Ishikawa (cell line): ENCODE measurements around the gene NLGN1.

Experiments
- CEBPB ChIP-seq: IDR thresholded peaks from 2 replicates; pipeline ENCODE4 v1.6.1; 2012
- EP300 ChIP-seq: IDR thresholded peaks from 2 replicates; pipeline ENCODE4 v1.6.1; 2012; ENCODE audit warnings: borderline replicate concordance
- MAX ChIP-seq: IDR thresholded peaks from 2 replicates; pipeline ENCODE4 v1.6.1; 2012
- NFIC ChIP-seq: IDR thresholded peaks from 2 replicates; pipeline ENCODE4 v1.6.1; 2012
- TF ChIP-seq, protein P1 (sequence below): IDR thresholded peaks from 2 replicates; pipeline ENCODE4 v1.6.1; 2012; ENCODE audit warnings: low read depth, mild to moderate bottlenecking
- TF ChIP-seq, protein P2 (sequence below): IDR thresholded peaks from 2 replicates; pipeline ENCODE4 v1.6.1; 2012

DNA sequence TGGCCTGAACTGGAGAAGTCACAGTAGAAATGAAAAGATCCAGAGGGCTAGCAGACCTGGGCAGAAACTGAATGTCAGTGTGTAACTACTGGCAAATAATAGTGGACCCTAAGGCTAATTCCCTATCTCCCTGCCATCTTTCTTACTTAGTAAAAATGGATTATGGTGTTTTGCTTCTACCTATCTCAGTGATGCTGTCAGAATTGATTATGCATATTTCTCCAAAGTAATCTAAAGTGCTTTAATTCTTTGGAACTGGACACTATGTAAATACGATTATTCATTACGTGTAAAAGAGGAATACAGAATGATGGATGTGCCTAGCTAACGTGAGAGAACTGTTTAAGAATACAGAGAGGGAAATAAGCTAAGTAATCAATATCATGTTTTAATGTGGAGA lies 651.9 kb downstream of the NLGN1 start:
- TF ChIP-seq NFIC: no peak
- no peak for TF ChIP-seq EP300
- TF ChIP-seq, protein P1, sequence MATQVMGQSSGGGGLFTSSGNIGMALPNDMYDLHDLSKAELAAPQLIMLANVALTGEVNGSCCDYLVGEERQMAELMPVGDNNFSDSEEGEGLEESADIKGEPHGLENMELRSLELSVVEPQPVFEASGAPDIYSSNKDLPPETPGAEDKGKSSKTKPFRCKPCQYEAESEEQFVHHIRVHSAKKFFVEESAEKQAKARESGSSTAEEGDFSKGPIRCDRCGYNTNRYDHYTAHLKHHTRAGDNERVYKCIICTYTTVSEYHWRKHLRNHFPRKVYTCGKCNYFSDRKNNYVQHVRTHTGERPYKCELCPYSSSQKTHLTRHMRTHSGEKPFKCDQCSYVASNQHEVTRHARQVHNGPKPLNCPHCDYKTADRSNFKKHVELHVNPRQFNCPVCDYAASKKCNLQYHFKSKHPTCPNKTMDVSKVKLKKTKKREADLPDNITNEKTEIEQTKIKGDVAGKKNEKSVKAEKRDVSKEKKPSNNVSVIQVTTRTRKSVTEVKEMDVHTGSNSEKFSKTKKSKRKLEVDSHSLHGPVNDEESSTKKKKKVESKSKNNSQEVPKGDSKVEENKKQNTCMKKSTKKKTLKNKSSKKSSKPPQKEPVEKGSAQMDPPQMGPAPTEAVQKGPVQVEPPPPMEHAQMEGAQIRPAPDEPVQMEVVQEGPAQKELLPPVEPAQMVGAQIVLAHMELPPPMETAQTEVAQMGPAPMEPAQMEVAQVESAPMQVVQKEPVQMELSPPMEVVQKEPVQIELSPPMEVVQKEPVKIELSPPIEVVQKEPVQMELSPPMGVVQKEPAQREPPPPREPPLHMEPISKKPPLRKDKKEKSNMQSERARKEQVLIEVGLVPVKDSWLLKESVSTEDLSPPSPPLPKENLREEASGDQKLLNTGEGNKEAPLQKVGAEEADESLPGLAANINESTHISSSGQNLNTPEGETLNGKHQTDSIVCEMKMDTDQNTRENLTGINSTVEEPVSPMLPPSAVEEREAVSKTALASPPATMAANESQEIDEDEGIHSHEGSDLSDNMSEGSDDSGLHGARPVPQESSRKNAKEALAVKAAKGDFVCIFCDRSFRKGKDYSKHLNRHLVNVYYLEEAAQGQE: no peak
- TF ChIP-seq MAX: no peak
- TF ChIP-seq, protein P2, sequence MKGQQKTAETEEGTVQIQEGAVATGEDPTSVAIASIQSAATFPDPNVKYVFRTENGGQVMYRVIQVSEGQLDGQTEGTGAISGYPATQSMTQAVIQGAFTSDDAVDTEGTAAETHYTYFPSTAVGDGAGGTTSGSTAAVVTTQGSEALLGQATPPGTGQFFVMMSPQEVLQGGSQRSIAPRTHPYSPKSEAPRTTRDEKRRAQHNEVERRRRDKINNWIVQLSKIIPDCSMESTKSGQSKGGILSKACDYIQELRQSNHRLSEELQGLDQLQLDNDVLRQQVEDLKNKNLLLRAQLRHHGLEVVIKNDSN: no peak
- no peak for TF ChIP-seq CEBPB
